NT2/D1 (cell line): ENCODE results near the gene CYYR1.

Experiments
- YY1 ChIP-seq: IDR thresholded peaks from 2 replicates; pipeline ENCODE4 v1.6.1; 2011; ENCODE audit not compliant: insufficient read length, insufficient read depth
- ZNF274 ChIP-seq: IDR thresholded peaks from 2 replicates; pipeline ENCODE4 v1.6.1; 2011; ENCODE audit warnings: mild to moderate bottlenecking, low read depth, low read length

DNA sequence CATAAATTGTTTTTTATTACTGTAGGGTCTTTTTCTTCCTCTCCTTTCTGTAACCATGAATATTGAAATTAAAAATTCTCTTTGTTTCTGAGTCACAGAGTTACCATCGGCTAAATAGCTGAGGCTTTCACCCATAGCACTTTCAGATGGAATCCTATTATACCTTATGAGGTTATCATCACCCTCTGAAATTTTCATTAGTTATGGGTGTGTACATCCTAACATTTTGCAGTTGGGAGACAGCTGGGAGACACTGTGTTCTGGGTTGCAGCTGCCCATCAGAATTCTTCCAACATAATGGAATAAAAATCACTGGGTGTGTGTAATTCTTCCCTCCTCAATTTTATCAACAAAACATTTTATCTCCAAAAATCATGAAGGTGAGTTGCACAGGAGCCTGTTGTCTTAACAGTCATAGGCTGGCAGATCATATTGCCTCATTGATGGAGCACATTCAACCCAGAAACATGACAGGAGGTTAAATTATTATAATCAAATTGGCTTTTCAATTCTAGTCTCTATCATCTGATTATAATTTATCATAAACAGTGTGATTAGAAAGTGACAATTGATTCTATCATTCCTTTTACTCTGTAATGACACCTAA is 17.4 kb downstream of the CYYR1 start:
- TF ChIP-seq ZNF274 (no peak), YY1 (no peak)
